Fibroblast of peridontal ligament (primary cell): ENCODE measurements around the gene KIF24.
"Not testable (repeated sequence)": the region's sequence is repeated elsewhere in the genome, so short reads cannot be mapped to it uniquely, and the experiment has no call there.

Source experiments
- DNase-seq: peaks from one replicate; pipeline ENCODE4 v3.0.0-alpha.2; 2010; ENCODE audit errors: extremely low read depth

Gene KIF24

GRCh38 chr9:34328987-34329832 is at the start of gene KIF24, which contains the start of gene NUDT2:
TSS of gene KIF24 (minus strand) at chr9:34329268. CDS start at chr9:34311346, 17,922 bp downstream.
TSS of gene NUDT2 (plus strand) at chr9:34329569. CDS start at chr9:34339040, 9,471 bp downstream.
- DNase-seq: peak; percentile 100

GRCh38 chr9:34378376-34379060 is 49.5 kb upstream of the KIF24 start:
- DNase-seq: no peak

- DNase-seq: peak; percentile 4
These were observed 48.3 kb upstream of the KIF24 start for GRCh38 chr9:34377404-34377746.

- DNase-seq: peak; percentile 71
These were observed 47.7 kb upstream of the KIF24 start, which contains the start of gene MYORG for GRCh38 chr9:34376596-34377403. TSS of gene MYORG (minus strand) at chr9:34376898. CDS start at chr9:34372943, 3,955 bp downstream.

GRCh38 chr9:34375901-34376595 is 47.0 kb upstream of the KIF24 start:
- DNase-seq: no peak

DNA sequence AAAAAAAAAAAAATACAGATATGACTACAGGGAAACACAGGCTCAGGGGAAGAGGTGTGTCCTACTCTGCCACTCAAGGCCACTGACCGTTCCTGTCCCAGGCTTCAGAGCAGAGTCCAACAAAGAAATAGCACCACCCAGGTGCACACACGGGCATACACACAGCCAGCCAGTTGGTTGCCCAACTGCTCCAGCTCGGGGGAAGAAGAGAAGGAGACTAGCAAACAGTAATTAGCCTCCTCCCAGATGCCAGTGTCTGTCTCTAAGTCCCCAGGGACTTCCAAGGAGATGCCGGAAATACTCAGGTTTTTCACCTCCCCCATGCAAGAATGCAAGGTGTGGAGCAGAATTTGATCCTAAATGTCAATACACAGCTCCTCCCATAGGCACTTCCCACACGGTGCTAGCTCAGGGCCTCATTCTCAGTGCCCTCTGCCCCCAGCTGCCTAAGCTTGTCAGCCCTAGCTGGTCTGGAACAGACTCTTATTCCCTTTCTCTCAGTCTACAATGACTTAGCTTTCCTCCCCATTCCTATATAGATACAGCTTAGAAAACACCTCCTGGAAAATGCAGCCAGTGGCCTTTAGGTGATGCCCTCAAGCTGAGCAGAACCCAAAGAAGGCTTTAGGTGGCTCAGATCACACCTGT is 46.0 kb upstream of the KIF24 start:
- no peak for DNase-seq

- no peak for DNase-seq
These were observed 45.3 kb upstream of the KIF24 start for GRCh38 chr9:34374339-34374738.

DNA sequence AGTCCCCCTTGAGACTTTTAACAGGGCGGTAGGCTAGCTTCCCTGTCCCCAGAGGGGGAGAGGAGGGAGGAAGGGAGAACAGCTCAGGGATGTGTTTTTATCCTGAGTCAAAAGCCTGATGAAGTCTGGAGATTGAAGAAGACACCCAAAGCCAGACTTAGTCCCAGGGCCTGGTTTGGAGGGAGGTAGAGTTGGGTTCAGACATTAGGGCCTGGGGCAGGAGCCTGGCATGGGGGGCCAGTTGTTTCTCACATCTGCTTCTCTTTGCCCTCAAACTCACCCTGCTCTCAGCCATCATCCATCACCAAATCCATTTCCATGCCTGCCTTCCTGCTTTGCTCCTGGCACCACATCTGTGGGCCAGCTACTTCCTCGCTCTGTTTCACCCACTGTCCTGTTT is 44.7 kb upstream of the KIF24 start:
- no peak for DNase-seq

DNA sequence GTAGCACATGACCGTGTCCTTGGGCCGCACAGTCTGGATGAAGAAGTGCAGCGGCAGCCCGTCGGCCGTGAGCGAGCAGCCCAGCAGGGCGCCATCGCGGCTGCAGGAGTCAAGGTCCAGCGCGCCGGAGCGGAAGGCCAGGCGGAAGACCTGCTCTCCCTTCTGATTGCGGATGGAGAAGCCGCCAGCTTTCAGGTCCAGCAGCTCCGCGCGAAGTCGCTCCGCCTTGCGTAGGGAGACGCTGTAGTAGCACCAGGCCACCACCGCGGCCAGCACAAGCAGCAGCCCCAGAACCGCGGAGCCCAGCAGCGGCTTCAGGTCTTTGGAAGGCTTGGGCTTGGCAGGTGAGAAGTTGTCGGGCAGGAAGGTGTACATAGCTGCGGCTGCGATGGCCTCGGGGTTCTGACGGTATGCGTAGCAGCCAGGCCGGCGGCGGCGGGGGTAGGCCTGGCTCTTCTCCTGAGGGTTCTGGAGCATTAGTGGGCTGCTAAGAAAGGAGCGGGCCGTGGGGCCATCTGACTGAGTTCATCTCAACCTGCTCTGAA is 43.5 kb upstream of the KIF24 start:
- no peak for DNase-seq

- no peak for DNase-seq
These were observed 42.9 kb upstream of the KIF24 start for GRCh38 chr9:34371886-34372466.

DNA sequence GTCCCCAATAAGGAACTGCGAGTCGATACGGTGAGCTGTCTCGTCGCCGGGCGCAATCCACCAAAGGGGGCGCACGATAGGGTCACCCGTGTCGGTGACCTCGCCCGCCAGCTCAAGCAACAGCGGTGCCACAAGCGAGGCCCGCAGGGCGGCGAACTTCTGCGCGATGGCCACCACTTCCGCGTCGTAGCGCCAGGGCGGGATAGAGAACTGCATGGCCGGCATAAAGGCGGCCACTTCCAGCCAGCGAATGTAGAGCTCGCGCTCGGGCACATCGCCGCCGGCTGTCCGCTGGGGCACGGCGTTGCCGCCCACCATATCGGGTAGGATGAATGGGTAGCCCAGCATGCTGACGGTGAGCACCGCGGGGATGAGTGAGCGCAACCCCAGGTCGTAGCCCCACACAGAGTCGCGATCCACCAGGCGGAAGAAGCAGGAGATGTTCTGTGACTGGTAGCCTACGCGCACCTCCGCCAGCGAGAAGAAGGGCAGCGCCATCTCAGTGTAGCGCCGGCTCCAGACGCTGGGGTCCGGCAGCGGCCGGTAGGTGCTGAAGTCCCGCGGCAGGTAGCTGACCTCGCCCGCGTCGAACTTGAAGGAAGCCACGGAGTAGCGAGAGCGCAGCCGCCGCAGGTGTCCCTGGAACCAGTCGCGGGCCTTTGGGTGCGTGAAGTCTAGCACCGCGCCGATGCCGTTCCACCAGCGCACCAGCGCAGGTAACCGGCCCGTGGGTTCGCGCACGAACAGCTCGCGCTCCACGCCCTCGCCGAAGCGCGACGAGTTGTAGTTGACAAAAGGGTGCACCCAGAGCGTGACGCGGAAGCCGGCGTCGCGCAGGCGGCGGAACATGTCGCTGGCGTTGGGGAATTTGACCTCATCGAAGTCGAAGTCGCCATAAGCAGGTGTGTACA is 42.2 kb upstream of the KIF24 start:
- DNase-seq: no peak

- no peak for DNase-seq
These were observed 41.4 kb upstream of the KIF24 start for GRCh38 chr9:34370335-34370969.

- DNase-seq: no peak
These were observed 40.6 kb upstream of the KIF24 start for GRCh38 chr9:34369636-34370035.

- DNase-seq: not testable (repeated sequence)
These were observed 39.7 kb upstream of the KIF24 start for GRCh38 chr9:34368796-34369195.

GRCh38 chr9:34367751-34368410 is 38.8 kb upstream of the KIF24 start:
- DNase-seq: not testable (repeated sequence)

- no peak for DNase-seq
These were observed 37.3 kb upstream of the KIF24 start for GRCh38 chr9:34366365-34366764.

DNA sequence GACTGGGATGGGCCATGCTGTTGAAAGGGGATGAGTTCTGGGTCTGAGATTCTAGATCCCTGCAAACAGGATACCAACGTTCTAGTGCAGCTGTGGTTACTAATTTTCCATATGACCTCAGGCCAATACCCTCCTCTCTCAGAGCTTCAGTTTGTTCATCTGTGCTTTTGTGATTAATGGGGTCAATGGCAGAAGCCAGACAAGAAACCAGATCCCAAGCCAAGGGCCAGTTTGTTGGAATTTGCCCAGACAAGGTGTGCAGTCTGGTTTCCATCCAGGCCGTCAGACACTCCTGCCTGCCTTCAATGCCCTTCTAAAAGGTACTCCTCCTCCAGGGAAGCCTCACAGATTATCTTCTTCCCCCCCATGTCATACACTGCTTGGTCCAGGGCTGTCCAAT is 36.2 kb upstream of the KIF24 start:
- DNase-seq: no peak
